ENCODE measurements around the gene XXYLT1. TPM values are rescaled to one million over a fixed set of nuclear protein-coding genes. Genes with fewer than 3 reads are reported as not detected.

XXYLT1 gene
- total RNA-seq, 1 experiment from 2014 or later, result 10.9 TPM

DNA sequence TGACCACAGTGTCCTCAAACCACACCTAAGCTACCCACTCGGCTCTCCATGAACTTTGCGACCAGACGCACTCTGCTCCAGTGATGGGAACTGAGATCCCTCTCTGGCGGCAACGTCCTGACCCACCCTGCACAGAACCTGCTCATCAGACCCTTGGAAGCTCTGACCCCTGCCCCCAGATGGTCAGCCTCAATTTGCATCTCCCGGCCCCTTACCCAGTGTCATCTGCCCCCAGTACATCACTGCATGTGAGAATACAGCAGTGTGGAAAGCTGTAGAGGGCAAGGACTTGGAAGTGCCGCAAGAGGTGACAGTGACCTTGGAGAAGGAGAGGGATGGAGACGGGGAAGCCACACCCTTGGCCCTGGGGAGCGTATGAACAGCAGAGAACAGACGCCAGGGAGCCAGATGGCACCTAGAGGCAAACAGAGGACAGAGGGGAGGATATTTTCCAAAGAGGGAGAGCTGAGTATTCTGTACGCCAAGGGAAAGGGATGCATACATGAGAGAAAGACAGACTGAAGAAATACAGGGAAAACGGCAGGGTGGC lies 192.0 kb downstream of the XXYLT1 start:
- ChIA-PET POLR2A (no interaction called here), RAD21 (ENCODE audit: low non-redundant PET in 1 of 2, low total read pairs in 2 of 2, uncharacterized antibody in 2 of 2, unreplicated experiment in 2 of 2) (no interaction called here), CTCF (no interaction called here)
- no peak for ATAC-seq
- BruUV-seq (replicated peaks), result no TSS peak
- no peak for DNase-seq (ENCODE audit: low read depth, low spot score)
- no peaks in the 10 kb centered on the region for H4K20me1 ChIP-seq (ENCODE audit: insufficient read depth)
- H2AFZ ChIP-seq (ENCODE audit: low read depth, low read length, poor library complexity, severe bottlenecking), result no peak overlapping the region
- H3K79me2 ChIP-seq (ENCODE audit: insufficient read depth, low read length), result no peaks in the 10 kb centered on the region
- TF ChIP-seq ELF1 (IDR thresholded peaks at IDR 0.05; ENCODE audit: borderline replicate concordance, low read depth) (no peak), ZFX (IDR thresholded peaks at IDR 0.05) (no peak), POLR2A (IDR thresholded peaks at IDR 0.05; ENCODE audit: borderline replicate concordance, extremely low read depth, insufficient read depth, insufficient read length) (no peak), POLR2AphosphoS5 (IDR thresholded peaks at IDR 0.05; ENCODE audit: low read depth, low read length) (no peak), EZH2phosphoT487 (IDR thresholded peaks at IDR 0.05; ENCODE audit: borderline replicate concordance) (no peak), EZH2 (IDR thresholded peaks at IDR 0.05) (no peak)
- TF ChIP-seq, protein P1, sequence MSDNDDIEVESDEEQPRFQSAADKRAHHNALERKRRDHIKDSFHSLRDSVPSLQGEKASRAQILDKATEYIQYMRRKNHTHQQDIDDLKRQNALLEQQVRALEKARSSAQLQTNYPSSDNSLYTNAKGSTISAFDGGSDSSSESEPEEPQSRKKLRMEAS (IDR thresholded peaks at IDR 0.05), result no peak
- TF ChIP-seq, protein P2, sequence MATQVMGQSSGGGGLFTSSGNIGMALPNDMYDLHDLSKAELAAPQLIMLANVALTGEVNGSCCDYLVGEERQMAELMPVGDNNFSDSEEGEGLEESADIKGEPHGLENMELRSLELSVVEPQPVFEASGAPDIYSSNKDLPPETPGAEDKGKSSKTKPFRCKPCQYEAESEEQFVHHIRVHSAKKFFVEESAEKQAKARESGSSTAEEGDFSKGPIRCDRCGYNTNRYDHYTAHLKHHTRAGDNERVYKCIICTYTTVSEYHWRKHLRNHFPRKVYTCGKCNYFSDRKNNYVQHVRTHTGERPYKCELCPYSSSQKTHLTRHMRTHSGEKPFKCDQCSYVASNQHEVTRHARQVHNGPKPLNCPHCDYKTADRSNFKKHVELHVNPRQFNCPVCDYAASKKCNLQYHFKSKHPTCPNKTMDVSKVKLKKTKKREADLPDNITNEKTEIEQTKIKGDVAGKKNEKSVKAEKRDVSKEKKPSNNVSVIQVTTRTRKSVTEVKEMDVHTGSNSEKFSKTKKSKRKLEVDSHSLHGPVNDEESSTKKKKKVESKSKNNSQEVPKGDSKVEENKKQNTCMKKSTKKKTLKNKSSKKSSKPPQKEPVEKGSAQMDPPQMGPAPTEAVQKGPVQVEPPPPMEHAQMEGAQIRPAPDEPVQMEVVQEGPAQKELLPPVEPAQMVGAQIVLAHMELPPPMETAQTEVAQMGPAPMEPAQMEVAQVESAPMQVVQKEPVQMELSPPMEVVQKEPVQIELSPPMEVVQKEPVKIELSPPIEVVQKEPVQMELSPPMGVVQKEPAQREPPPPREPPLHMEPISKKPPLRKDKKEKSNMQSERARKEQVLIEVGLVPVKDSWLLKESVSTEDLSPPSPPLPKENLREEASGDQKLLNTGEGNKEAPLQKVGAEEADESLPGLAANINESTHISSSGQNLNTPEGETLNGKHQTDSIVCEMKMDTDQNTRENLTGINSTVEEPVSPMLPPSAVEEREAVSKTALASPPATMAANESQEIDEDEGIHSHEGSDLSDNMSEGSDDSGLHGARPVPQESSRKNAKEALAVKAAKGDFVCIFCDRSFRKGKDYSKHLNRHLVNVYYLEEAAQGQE (IDR thresholded peaks at IDR 0.05; ENCODE audit: low read depth), result no peak
- TF ChIP-seq, protein P3, sequence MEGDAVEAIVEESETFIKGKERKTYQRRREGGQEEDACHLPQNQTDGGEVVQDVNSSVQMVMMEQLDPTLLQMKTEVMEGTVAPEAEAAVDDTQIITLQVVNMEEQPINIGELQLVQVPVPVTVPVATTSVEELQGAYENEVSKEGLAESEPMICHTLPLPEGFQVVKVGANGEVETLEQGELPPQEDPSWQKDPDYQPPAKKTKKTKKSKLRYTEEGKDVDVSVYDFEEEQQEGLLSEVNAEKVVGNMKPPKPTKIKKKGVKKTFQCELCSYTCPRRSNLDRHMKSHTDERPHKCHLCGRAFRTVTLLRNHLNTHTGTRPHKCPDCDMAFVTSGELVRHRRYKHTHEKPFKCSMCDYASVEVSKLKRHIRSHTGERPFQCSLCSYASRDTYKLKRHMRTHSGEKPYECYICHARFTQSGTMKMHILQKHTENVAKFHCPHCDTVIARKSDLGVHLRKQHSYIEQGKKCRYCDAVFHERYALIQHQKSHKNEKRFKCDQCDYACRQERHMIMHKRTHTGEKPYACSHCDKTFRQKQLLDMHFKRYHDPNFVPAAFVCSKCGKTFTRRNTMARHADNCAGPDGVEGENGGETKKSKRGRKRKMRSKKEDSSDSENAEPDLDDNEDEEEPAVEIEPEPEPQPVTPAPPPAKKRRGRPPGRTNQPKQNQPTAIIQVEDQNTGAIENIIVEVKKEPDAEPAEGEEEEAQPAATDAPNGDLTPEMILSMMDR (IDR thresholded peaks at IDR 0.05 in 2 of 3, conservative IDR thresholded peaks at IDR 0.05 in 1 of 3; ENCODE audit: borderline replicate concordance in 1 of 3, insufficient read depth in 1 of 3, low read depth in 2 of 3, low read length in 2 of 3), result no peak
- TF ChIP-seq, protein P4, sequence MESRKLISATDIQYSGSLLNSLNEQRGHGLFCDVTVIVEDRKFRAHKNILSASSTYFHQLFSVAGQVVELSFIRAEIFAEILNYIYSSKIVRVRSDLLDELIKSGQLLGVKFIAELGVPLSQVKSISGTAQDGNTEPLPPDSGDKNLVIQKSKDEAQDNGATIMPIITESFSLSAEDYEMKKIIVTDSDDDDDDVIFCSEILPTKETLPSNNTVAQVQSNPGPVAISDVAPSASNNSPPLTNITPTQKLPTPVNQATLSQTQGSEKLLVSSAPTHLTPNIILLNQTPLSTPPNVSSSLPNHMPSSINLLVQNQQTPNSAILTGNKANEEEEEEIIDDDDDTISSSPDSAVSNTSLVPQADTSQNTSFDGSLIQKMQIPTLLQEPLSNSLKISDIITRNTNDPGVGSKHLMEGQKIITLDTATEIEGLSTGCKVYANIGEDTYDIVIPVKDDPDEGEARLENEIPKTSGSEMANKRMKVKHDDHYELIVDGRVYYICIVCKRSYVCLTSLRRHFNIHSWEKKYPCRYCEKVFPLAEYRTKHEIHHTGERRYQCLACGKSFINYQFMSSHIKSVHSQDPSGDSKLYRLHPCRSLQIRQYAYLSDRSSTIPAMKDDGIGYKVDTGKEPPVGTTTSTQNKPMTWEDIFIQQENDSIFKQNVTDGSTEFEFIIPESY (IDR thresholded peaks at IDR 0.05; ENCODE audit: extremely low read depth, insufficient replicate concordance, low read length), result no peak
- no peak overlapping the region for H3K4me3 ChIP-seq (replicated peaks in 1 of 2; ENCODE audit: low read depth in 1 of 2, low read length in 2 of 2)
- no peak overlapping the region for H3K4me2 ChIP-seq (ENCODE audit: low read length)
- H3K27me3 ChIP-seq (ENCODE audit: insufficient read depth, low read length), result no peaks in the 10 kb centered on the region
- H3K9ac ChIP-seq (ENCODE audit: low read length), result no peak overlapping the region
- intact Hi-C loops (cut with micrococcal nuclease), result no loop called here
- H3K27ac ChIP-seq (ENCODE audit: low read depth, low read length), result no peak overlapping the region
- peaks cover 2 to 4% of the 10 kb centered on the region in 2 experiments; a peak in 2 of 4 replicates for H3K4me1 ChIP-seq (ENCODE audit: control insufficient read depth in 1 of 2, insufficient read depth in 2 of 2, low read length in 2 of 2)
- H3K9me2 ChIP-seq (ENCODE audit: insufficient read depth), result no peaks in the 10 kb centered on the region
- no peaks in the 10 kb centered on the region for H3K9me3 ChIP-seq (ENCODE audit: control insufficient read depth in 1 of 2, insufficient read depth in 1 of 2, low read depth in 1 of 2, low read length in 2 of 2)
- no peaks in the 10 kb centered on the region for H3K36me3 ChIP-seq (ENCODE audit: control insufficient read depth in 1 of 2, insufficient read depth in 2 of 2, low read length in 2 of 2)

All from HCT116 (cell line).